RWPE2 (cell line): ENCODE results near the gene GDAP1L1.

Experiments
- ATAC-seq: fragments of 200-7000 bp; cut with Tn5 transposase; 3 replicates; pipeline ENCODE4 v1.9.1; 2021; ENCODE audit warnings: low read depth
- DNase-seq: peaks from one replicate; pipeline ENCODE4 v3.0.0-alpha.2; 2020; ENCODE audit warnings: low spot score
- H3K27ac ChIP-seq: fragments of 450-650 bp; 2 replicates; pipeline ENCODE4 v1.5.1; 2017; ENCODE audit warnings: mild to moderate bottlenecking; ENCODE audit not compliant: poor library complexity, severe bottlenecking
- H3K27me3 ChIP-seq: fragments of 250-450 bp; sonication (Bioruptor Pico); 2 replicates; pipeline ENCODE4 v1.5.1; 2021; ENCODE audit warnings: mild to moderate bottlenecking, moderate library complexity; ENCODE audit not compliant: insufficient read depth, poor library complexity, severe bottlenecking
- H3K36me3 ChIP-seq: fragments of 250-450 bp; sonication (Bioruptor Pico); 2 replicates; pipeline ENCODE4 v1.5.1; 2020; ENCODE audit warnings: low read depth, mild to moderate bottlenecking, moderate library complexity
- H3K4me1 ChIP-seq: fragments of 250-450 bp; sonication (Bioruptor Pico); 2 replicates; pipeline ENCODE4 v1.5.1; 2021; ENCODE audit warnings: mild to moderate bottlenecking, moderate library complexity; ENCODE audit not compliant: insufficient read depth, poor library complexity, severe bottlenecking
- H3K4me3 ChIP-seq: fragments of 250-450 bp; sonication (Bioruptor Pico); 2 replicates; pipeline ENCODE4 v1.5.1; 2021; ENCODE audit warnings: mild to moderate bottlenecking, moderate library complexity; ENCODE audit not compliant: severe bottlenecking
- H3K9me3 ChIP-seq: fragments of 250-450 bp; sonication (Bioruptor Pico); 2 replicates; pipeline ENCODE4 v1.5.1; 2021; ENCODE audit warnings: mild to moderate bottlenecking, moderate library complexity; ENCODE audit not compliant: severe bottlenecking
- TF ChIP-seq, protein P1 (sequence below): fragments of 450-650 bp; IDR thresholded peaks from one replicate; pipeline ENCODE4 v1.5.1; 2017; ENCODE audit warnings: mild to moderate bottlenecking, moderate library complexity; ENCODE audit not compliant: poor library complexity, severe bottlenecking

GDAP1L1 gene

DNA sequence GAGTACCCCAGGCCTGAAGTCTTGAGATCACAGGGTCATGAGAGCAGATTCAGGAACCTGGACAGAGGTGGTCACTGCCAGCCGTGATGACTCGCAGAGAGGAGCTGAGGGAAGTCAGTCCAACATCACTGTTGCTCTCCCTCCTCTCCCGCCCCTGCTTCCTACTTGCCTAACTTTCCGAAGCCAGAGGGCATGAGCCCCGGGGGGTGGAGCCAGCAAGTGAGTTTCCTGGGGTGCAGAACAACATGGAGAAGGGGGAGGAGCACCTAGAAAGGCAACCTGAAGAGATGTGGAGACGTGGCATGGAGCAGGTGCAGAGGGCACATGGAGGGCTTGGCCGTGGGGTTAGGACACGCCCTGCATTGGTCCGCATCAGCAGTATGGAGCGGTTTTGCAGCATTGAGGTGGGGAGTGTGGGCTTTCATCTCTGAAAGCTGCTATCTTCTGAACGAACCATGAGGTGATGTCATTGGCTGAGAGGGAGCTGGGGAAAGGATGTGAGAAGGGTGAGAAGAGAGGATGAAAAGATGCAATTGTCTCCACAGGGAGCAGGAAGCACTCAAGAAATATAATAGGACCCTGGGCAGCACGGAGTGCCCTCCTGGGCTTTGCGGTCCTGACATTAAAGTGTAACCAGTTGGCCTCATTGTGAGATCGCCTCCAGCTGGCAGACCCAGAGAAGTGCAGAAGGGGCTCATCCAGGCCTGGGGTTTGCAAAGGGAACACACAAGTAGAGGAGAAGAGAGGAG, 25.0 kb downstream of the GDAP1L1 start:
- Histone ChIP-seq H3K36me3 (no peaks in the 10 kb centered on the region), H3K9me3 (no peaks in the 10 kb centered on the region), H3K27me3 (peaks cover 3% of the 10 kb centered on the region), H3K4me3 (no peak overlapping the region), H3K27ac (no peak overlapping the region), H3K4me1 (no peaks in the 10 kb centered on the region)
- no peak for DNase-seq
- no peak for ATAC-seq
- TF ChIP-seq, protein P1, sequence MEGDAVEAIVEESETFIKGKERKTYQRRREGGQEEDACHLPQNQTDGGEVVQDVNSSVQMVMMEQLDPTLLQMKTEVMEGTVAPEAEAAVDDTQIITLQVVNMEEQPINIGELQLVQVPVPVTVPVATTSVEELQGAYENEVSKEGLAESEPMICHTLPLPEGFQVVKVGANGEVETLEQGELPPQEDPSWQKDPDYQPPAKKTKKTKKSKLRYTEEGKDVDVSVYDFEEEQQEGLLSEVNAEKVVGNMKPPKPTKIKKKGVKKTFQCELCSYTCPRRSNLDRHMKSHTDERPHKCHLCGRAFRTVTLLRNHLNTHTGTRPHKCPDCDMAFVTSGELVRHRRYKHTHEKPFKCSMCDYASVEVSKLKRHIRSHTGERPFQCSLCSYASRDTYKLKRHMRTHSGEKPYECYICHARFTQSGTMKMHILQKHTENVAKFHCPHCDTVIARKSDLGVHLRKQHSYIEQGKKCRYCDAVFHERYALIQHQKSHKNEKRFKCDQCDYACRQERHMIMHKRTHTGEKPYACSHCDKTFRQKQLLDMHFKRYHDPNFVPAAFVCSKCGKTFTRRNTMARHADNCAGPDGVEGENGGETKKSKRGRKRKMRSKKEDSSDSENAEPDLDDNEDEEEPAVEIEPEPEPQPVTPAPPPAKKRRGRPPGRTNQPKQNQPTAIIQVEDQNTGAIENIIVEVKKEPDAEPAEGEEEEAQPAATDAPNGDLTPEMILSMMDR: no peak

DNA sequence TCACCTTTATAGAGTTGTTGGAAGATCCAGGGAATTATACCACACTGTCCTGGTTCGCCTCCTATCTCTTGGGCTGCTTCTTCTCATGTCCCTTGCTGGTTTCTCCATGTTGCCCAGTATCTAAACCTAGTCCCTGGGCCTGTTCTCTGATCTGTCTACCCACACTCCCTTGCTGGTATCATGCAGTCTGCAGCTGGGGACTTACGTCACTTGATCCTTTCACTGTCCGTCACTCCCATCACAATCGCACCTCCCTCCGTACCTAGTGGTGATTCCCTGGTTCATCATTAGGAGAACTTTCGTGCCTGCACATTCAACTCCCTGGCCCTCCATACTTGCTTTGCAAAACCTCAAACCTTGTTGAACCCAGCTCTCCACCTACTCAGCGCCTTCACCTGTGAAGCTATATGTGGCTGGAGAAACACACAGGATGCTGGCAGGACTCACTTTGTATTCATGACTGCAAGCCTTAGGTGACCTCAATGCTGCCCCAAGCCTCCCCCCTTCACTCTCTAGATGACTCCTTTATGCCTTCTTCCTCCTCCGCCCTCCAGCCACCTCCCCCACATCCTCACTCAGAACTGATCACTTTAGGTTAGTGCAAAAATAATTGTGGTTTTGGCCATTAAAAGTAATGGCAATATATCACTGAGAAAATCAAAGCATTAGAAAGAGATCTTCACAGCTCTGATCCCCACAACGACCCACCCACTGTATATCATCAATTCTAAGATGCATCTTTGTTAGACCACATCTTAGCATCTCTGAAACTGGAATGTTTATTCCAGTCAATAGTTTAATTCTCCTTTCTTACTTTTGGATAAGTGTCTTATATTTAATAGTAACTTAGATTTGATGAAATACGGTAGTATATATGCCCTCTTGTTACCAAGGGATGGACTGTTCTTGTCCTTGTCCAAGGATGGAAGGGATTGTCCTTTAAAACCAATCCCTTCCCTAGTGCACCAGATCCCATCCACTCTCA, 26.4 kb downstream of the GDAP1L1 start:
- no peaks in the 10 kb centered on the region for H3K36me3 ChIP-seq
- H3K27me3 ChIP-seq: peaks cover 3% of the 10 kb centered on the region
- H3K4me1 ChIP-seq: no peaks in the 10 kb centered on the region
- no peak overlapping the region for H3K4me3 ChIP-seq
- ATAC-seq: no peak
- no peaks in the 10 kb centered on the region for H3K9me3 ChIP-seq
- TF ChIP-seq, protein P1: no peak
- DNase-seq: no peak
- H3K27ac ChIP-seq: no peak overlapping the region

DNA sequence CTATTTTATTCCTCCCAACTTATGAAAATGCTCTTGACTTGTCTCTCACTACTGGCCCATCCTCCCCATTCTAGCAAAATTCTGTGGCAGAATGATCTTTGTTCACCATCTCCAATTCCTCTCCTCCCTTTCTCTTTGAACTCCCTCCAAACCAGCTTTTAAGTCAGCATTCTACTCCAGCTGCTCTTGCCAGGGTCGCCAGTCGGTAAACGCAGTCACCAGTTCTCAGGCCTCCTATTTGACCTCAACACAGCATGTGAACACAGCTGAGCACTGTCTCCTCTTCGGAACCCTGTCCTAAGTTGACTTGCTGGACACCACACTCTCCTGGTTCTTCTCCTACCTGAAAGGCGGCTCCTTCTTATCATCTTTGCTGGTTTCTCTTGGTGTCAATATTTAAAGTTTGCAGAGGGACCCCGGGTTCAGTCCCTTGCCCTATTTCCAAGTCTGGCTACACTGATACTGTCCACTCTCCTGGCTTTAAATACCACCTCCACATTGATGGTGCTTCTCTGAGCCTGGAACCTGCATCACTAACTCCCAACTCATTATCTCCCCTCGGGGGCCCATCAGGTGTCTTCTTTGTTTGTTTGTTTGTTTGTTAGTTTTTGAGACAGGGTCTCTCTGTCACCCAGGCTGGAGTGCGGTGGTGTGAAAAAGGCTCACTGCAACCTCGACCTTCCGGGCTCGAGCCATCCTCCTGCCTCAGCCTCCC, 27.4 kb downstream of the GDAP1L1 start:
- Histone ChIP-seq H3K36me3 (no peaks in the 10 kb centered on the region), H3K4me1 (peaks cover 7% of the 10 kb centered on the region), H3K27me3 (peaks cover 3% of the 10 kb centered on the region), H3K27ac (no peak overlapping the region), H3K9me3 (no peaks in the 10 kb centered on the region), H3K4me3 (no peak overlapping the region)
- TF ChIP-seq, protein P1: no peak
- ATAC-seq (no peak), DNase-seq (no peak)

DNA sequence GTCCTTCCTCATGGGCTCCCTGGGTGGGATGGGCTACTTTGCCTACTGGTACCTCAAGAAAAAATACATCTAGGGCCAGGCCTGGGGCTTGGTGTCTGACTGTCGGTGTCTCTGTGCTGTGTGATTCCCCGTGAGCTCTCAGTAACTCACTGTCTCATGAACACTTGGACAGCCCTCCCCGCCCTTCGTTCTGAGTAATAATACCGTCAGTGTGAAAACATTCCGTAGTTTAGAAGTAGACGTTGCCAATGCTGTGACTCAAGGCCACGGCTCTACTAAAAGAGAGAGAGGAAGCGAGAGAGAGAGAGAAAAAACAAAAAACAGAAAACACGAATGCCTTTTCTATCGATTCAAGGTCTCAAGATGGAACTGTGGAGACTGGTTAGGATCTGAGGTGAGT, 32.1 kb downstream of the GDAP1L1 start:
- no peaks in the 10 kb centered on the region for H3K27me3 ChIP-seq
- peak; percentile 93 for DNase-seq
- peaks cover 18% of the 10 kb centered on the region for H3K4me1 ChIP-seq
- H3K4me3 ChIP-seq: no peak overlapping the region
- TF ChIP-seq, protein P1: no peak
- H3K36me3 ChIP-seq: no peaks in the 10 kb centered on the region
- no peaks in the 10 kb centered on the region for H3K9me3 ChIP-seq
- ATAC-seq: peak; percentile 98
- peak overlapping the region; percentile 37 for H3K27ac ChIP-seq
